ENCODE measurements around the gene RNF222. TPM values are rescaled to one million over a fixed set of nuclear protein-coding genes. Genes with fewer than 3 reads are reported as not detected.

RNF222 gene
- total and polyA plus RNA-seq, 2 of the 4 experiments (the other 2 are of a cell fraction) = not detected

Other genes with a start within 250 kb of the RNF222 start
- gene PER1, start 245.4 kb downstream of the RNF222 start, total RNA-seq (2012; rRNA removed) = 1.7 and 3.4 TPM in 2 replicates
- gene PER1, start 245.4 kb downstream of the RNF222 start, polyA plus RNA-seq (2012; rRNA removed) = 10.5 and 11.5 TPM in 2 replicates
- gene VAMP2, start 234.9 kb downstream of the RNF222 start, total RNA-seq (2012; rRNA removed) = 2.2 and 2.3 TPM in 2 replicates
- 27.3 and 33.3 TPM in 2 replicates for gene VAMP2, start 234.9 kb downstream of the RNF222 start, polyA plus RNA-seq (2012; rRNA removed)
- 14.3 and 60.3 TPM in 2 replicates for gene TMEM107, start 221.4 kb downstream of the RNF222 start, total RNA-seq (2012; rRNA removed)
- gene TMEM107, start 221.4 kb downstream of the RNF222 start, polyA plus RNA-seq (2012; rRNA removed) = 12.9 and 13.4 TPM in 2 replicates
- gene BORCS6, start 207.6 kb downstream of the RNF222 start, total RNA-seq (2012; rRNA removed) = 2.7 and 3.1 TPM in 2 replicates
- 3.3 and 4.3 TPM in 2 replicates for gene BORCS6, start 207.6 kb downstream of the RNF222 start, polyA plus RNA-seq (2012; rRNA removed)
- 38.9 and 45.9 TPM in 2 replicates for gene AURKB, start 187.3 kb downstream of the RNF222 start, total RNA-seq (2012; rRNA removed)
- gene AURKB, start 187.3 kb downstream of the RNF222 start, polyA plus RNA-seq (2012; rRNA removed) = 55.0 and 62.0 TPM in 2 replicates
- gene CTC1, start 149.8 kb downstream of the RNF222 start, total RNA-seq (2012; rRNA removed) = 1.1 and 1.8 TPM in 2 replicates
- gene CTC1, start 149.8 kb downstream of the RNF222 start, polyA plus RNA-seq (2012; rRNA removed) = 6.1 and 9.0 TPM in 2 replicates
- gene PFAS, start 148.5 kb downstream of the RNF222 start, total RNA-seq (2012; rRNA removed) = 22.2 and 26.2 TPM in 2 replicates
- 20.5 and 20.7 TPM in 2 replicates for gene PFAS, start 148.5 kb downstream of the RNF222 start, polyA plus RNA-seq (2012; rRNA removed)
- 16.1 and 19.5 TPM in 2 replicates for gene RANGRF, start 109.2 kb downstream of the RNF222 start, total RNA-seq (2012; rRNA removed)
- gene RANGRF, start 109.2 kb downstream of the RNF222 start, polyA plus RNA-seq (2012; rRNA removed) = 36.6 and 42.9 TPM in 2 replicates
- gene SLC25A35, start 102.4 kb downstream of the RNF222 start, total RNA-seq (2012; rRNA removed) = 0.18 and 0.28 TPM in 2 replicates
- gene SLC25A35, start 102.4 kb downstream of the RNF222 start, polyA plus RNA-seq (2012; rRNA removed) = 2.0 and 3.1 TPM in 2 replicates
- gene ARHGEF15, start 87.6 kb downstream of the RNF222 start, total RNA-seq (2012; rRNA removed) = not detected in 2 replicates
- not detected in 2 replicates for gene ARHGEF15, start 87.6 kb downstream of the RNF222 start, polyA plus RNA-seq (2012; rRNA removed)
- gene ODF4, start 58.0 kb downstream of the RNF222 start, total RNA-seq (2012; rRNA removed) = not detected in 2 replicates
- not detected in 2 replicates for gene ODF4, start 58.0 kb downstream of the RNF222 start, polyA plus RNA-seq (2012; rRNA removed)
- gene RPL26, start 14.6 kb downstream of the RNF222 start, total RNA-seq (2012; rRNA removed) = 5,013 and 5,721 TPM in 2 replicates
- 3,797 and 4,763 TPM in 2 replicates for gene RPL26, start 14.6 kb downstream of the RNF222 start, polyA plus RNA-seq (2012; rRNA removed)
- 28.9 and 40.3 TPM in 2 replicates for gene NDEL1, start 38.1 kb upstream of the RNF222 start, total RNA-seq (2012; rRNA removed)
- gene NDEL1, start 38.1 kb upstream of the RNF222 start, polyA plus RNA-seq (2012; rRNA removed) = 95.6 and 97.7 TPM in 2 replicates
- gene MYH10, start 232.9 kb upstream of the RNF222 start, total RNA-seq (2012; rRNA removed) = 95.2 and 102 TPM in 2 replicates
- gene MYH10, start 232.9 kb upstream of the RNF222 start, polyA plus RNA-seq (2012; rRNA removed) = 71.2 and 73.3 TPM in 2 replicates

All from IMR-90 (cell line).